GM23248 (cell line): Measurements from ENCODE around the gene PTTG2.

Source experiments
- EZH2 ChIP-seq: fragments of 200-600 bp; sonication (generic); IDR thresholded peaks from 2 replicates; pipeline ENCODE4 v1.6.1; 2018; ENCODE audit warnings: antibody characterized with exemption, mild to moderate bottlenecking; ENCODE audit not compliant: insufficient read depth, poor library complexity, severe bottlenecking
- EZH2phosphoT487 ChIP-seq: fragments of 200-600 bp; sonication (generic); IDR thresholded peaks from 2 replicates; pipeline ENCODE4 v1.6.1; 2018; ENCODE audit warnings: antibody characterized with exemption, moderate library complexity, mild to moderate bottlenecking, low read depth; ENCODE audit not compliant: insufficient read depth

DNA sequence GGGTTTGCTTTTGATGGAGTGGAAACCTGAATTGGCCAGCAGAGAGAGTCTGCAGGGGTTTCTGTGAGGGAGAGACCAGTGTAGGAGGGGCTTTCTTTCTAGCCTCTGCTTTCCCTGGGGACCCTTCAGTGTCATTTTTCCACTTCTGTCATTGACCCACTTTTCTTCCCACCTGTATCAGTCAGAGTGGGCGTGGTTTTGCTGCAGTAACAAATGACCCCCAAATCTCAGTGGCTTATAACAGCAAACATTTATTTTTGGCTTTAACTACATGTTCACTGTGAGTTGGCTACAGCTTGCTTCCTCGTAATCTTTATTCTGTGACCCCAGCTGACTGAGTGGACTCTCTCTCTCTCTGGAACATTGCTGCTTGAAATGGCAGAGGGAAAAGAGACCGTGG lies 25.6 kb upstream of the PTTG2 start:
- TF ChIP-seq EZH2, result no peak
- no peak for TF ChIP-seq EZH2phosphoT487
